ENCODE measurements around the gene ADAM21. TPM values are rescaled to one million over a fixed set of nuclear protein-coding genes. Genes with fewer than 3 reads are reported as not detected.
"Not testable (repeated sequence)": the region's sequence is repeated elsewhere in the genome, so short reads cannot be mapped to it uniquely, and the experiment has no call there.

ADAM21 gene
- total RNA-seq: 0.13 and 0.26 TPM in 2 replicates

DNA sequence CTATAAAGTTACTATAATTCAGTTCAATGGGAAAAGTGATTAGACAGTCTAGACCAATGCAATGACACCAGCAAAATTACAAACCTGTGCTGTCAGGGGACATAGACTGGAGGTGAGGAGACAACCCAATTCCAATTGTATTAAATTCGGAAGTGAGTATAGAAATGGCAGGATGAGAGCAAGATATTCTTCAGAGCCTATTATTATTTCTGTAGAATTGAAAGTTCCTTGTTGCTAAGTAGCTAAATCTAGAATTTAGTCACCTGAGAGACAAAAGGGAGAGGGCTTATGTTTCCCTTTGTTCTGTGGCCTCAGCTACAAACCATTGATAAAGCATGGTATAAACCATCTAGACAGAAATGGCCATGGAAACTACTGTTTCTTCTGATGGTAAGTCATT is at the start of gene ADAM21:
Gene ADAM21 (plus strand): TSS at position 301 of the 400 bp plus-strand sequence. CDS start 5,326 bp downstream, outside the sequence.
- no peak for DNase-seq (ENCODE audit: low read depth in 2 of 2)

DNA sequence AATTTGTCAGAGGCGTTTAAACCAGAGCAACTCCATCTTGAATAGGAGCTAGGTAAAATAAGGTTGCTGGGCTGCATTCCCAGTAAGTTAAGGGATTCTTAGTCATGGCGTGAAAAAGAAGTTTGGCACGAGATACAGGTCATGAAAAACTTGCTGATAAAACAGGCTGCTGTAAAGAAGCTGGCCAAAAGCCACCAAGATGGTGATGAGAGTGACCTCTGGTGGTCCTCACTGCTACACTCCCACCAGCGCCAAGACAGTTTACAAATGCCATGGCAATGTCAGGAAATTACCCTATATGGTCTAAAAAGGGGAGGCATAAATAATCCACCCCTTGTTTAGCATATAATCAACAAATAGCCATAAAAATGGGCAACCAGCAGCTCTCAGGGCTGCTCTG is 48.6 kb upstream of the ADAM21 start:
- DNase-seq (ENCODE audit: low read depth in 2 of 2): peak in 1 of 2 donors; percentile 35

GRCh38 chr14:70406216-70406615 is 45.8 kb upstream of the ADAM21 start:
- not testable (repeated sequence) for DNase-seq (ENCODE audit: low read depth in 2 of 2)

- no peak for DNase-seq (ENCODE audit: low read depth in 2 of 2)
These were observed 44.4 kb upstream of the ADAM21 start for GRCh38 chr14:70407621-70408020.

- DNase-seq (ENCODE audit: low read depth in 2 of 2): no peak
These were observed 36.2 kb upstream of the ADAM21 start for GRCh38 chr14:70415788-70416187.

- no peak for DNase-seq (ENCODE audit: low read depth in 2 of 2)
These were observed 35.6 kb upstream of the ADAM21 start for GRCh38 chr14:70416338-70416724.

- DNase-seq (ENCODE audit: low read depth in 2 of 2): peak; percentile 54 to 73
These were observed 35.1 kb upstream of the ADAM21 start, which contains the start of gene SYNJ2BP for GRCh38 chr14:70416725-70417349. TSS of gene SYNJ2BP (minus strand) at chr14:70417090. CDS start at chr14:70416963, 127 bp downstream.

- DNase-seq (ENCODE audit: low read depth in 2 of 2): not testable (repeated sequence)
These were observed 32.6 kb upstream of the ADAM21 start for GRCh38 chr14:70419270-70419931.

GRCh38 chr14:70422538-70422937 is 29.4 kb upstream of the ADAM21 start:
- DNase-seq (ENCODE audit: low read depth in 2 of 2): no peak

DNA sequence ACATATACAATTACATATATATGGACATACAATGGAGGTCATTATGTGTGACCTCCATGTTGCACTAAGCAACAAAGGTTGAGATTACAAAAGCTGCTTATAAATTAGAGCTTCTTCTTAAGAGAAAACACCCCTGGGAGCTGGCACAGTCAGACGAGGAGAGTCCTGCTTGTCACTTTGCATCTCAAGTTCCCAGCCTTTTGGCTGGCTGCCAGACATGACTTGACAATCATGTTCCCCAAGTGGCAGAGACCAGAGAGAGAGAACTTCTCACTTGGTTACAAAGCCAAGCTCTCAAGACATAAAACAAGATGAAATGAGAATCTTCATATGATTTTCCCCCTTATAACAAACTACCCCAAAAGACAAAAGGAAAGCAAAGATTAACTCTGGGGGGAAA is 26.6 kb upstream of the ADAM21 start:
- DNase-seq (ENCODE audit: low read depth in 2 of 2): no peak

- not testable (repeated sequence) for DNase-seq (ENCODE audit: low read depth in 2 of 2)
These were observed 25.4 kb upstream of the ADAM21 start for GRCh38 chr14:70426555-70426954.

GRCh38 chr14:70436867-70437266 is 15.1 kb upstream of the ADAM21 start:
- no peak for DNase-seq (ENCODE audit: low read depth in 2 of 2)

DNA sequence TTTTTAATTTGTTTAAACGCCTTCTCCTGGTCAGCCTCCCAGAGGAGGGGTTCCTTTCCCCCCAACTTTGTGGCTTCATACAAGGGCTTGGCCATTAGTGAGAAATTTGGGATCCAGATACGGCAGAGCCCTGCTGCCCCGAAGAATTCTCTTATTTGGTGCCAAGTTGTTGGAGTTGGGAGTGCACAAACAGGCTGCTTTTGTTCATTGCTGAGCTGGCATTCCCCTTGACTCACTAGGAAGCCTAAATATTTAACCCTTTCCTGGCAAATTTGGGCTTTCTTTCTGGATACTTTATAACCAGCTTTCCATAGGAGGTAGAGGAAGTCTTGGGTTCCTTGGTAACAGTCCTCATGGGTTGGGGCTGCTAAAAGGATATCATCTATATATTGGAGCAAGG is 10.3 kb upstream of the ADAM21 start:
- DNase-seq (ENCODE audit: low read depth in 2 of 2): no peak

GRCh38 chr14:70442750-70443149 is 9.2 kb upstream of the ADAM21 start:
- DNase-seq (ENCODE audit: low read depth in 2 of 2): no peak

DNA sequence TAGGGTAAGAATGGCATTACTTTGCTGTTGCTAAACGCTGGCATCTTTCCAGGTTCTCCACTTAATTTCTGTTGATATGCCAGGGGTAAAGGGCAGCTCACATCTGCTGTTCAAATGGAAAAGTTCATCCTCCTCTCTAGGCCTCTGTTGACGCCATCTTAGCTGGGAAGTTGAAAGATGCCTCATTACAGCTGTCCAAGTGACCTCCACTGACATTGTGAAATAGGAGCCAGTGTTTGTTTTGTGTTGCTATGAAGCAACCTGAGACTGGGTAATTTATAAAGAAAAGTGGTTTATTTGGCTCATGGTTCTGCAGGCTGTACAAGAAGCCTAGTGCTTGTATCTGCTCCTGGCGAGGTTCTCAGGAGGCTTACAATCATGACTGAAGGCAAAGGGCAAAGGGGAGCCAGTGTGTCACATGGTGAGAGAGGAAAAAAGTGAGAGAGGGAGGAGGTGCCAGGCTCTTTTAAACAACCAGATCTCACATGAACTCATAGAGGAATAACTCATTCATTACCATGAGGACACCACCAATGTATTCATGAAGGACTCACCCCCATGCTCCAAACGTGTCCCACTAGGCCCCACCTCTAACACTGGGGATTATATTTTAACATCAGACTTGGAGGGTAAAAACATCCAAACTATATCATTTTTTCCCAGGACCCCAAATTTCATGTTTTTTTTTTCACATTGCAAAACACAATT is 3.2 kb upstream of the ADAM21 start:
- peak; percentile 78 to 83 for DNase-seq (ENCODE audit: low read depth in 2 of 2)

GRCh38 chr14:70454731-70455130 is 2.8 kb downstream of the ADAM21 start:
- DNase-seq (ENCODE audit: low read depth in 2 of 2): no peak

GRCh38 chr14:70468731-70469130 is 16.8 kb downstream of the ADAM21 start:
- no peak for DNase-seq (ENCODE audit: low read depth in 2 of 2)

GRCh38 chr14:70470863-70471563 is 19.0 kb downstream of the ADAM21 start:
- DNase-seq (ENCODE audit: low read depth in 2 of 2): not testable (repeated sequence)

DNA sequence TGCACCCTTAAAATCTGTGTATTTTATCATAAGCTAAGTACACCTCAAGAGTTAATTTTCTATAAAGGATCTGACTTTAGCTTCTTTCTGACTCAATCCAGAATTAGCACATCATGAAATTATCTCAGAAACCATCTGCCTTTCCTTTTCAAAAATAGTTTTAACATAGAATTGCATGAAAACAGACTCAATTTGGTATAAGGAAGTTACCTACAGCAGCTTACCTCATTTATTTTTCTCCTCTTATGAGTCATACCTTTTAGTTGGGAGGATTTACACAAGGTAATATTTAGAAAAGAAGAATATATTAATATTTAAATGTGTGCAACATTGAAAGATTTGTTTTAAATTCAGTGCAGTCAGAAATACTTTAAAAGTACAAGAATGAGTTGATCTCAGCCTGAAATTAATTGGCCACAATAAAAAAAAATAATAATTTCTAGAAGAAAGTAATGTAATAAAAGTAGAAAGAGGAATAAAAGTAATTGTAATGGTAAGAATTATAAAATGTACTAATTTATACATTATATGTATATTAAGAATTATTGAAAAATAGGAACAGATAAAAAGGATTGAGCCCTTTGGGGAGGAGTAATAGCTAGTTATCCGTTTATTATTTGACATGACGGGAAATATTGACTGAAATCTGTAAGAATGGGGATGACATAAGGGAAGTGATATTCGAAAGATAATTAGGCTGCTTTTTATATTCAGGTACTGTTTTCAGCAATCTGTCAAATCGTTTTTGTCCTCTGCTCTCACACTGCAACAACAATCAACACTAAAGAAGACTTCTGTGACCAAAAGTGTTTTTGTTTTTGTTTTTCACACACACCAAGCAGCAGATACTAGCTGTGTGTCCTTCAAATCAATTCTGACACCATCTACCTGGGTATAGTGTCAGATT is 20.5 kb downstream of the ADAM21 start:
- DNase-seq (ENCODE audit: low read depth in 2 of 2): no peak

DNA sequence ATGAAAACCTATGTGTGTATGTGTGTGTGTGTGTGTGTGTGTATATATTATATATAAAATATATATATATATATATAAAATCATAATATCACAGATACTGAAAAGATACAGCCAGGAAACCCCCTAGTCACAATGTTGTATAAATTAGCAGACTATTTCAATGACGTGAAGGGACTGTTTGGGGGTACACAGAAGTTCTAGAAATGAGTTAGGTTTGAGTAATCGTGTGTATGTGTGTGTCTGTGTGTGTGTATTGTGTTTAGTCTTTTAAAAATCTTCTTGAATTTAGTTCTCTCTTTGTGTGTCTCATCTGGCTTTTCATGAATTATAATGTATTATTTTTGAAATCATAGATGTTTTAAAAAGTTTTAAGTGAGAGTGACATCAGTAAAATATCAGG is 21.9 kb downstream of the ADAM21 start:
- no peak for DNase-seq (ENCODE audit: low read depth in 2 of 2)

- DNase-seq (ENCODE audit: low read depth in 2 of 2): not testable (repeated sequence)
These were observed 23.5 kb downstream of the ADAM21 start for GRCh38 chr14:70475459-70475858.
